HFFc6 (cell line): ENCODE data around the gene CALHM3. TPM values are rescaled to one million over a fixed set of nuclear protein-coding genes. Genes with fewer than 3 reads are reported as not detected.

Source experiments
- DNase-seq: peaks from one replicate; pipeline ENCODE4 v3.0.0-alpha.2; 2018
- H3K27ac Mint-ChIP-seq: 2 replicates; pipeline ENCODE4 v1.8.0; 2020; ENCODE audit warnings: mild to moderate bottlenecking, mixed read lengths
- H3K27me3 Mint-ChIP-seq: 2 replicates; pipeline ENCODE4 v1.8.0; 2021; ENCODE audit warnings: mild to moderate bottlenecking, moderate library complexity, mixed read lengths; ENCODE audit not compliant: insufficient read depth
- H3K36me3 Mint-ChIP-seq: 2 replicates; pipeline ENCODE4 v1.8.0; 2021; ENCODE audit warnings: low read depth, mixed read lengths
- H3K4me1 Mint-ChIP-seq: 2 replicates; pipeline ENCODE4 v1.8.0; 2020; ENCODE audit warnings: low read depth, mixed read lengths
- H3K4me3 Mint-ChIP-seq: 2 replicates; pipeline ENCODE4 v1.8.0; 2020; ENCODE audit warnings: mild to moderate bottlenecking, moderate library complexity, mixed read lengths
- H3K9me3 Mint-ChIP-seq: 2 replicates; pipeline ENCODE4 v1.8.0; 2020; ENCODE audit warnings: mild to moderate bottlenecking, mixed read lengths
- total RNA-seq, 6 experiments: library from RNA; stranded (reverse); fragmentation: NEBNext Ultra II Directional; extraction: Animal tissue kit (Norgen Biotek cat#: 25700); gene quantifications; 2 replicates in 1 of 6; 3 replicates in 5 of 6; pipeline ENCODE4 v1.2.3, GENCODE V29; 2021
- TF ChIP-seq, protein P1 (sequence below): fragments of 200-600 bp; sonication (generic); IDR thresholded peaks from 2 replicates; pipeline ENCODE4 v1.5.0; 2021; ENCODE audit warnings: antibody characterized with exemption, mild to moderate bottlenecking

Gene CALHM3
- total RNA-seq, 6 experiments from 2014 or later: 0.09 TPM; not detected in 5

DNA sequence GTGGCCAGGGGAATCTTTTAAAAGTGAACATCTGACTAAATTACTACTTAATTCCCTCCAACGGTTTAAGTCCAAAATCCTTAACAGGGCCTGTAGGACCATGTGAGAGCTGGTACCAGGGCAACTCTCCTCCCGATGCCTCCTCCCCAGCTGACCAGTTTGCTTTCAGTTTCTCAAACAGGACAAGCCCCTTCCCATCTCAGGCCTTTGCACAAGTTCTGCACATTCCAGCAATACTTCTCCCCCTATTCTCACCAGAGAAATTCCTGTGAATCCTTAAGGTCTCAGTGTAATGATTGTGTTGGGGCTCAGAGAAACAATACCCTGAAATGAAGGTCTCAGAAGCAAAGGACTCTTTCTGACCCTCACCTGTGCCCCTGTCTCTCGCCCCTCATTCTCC is 12.3 kb downstream of the CALHM3 start:
- Mint-ChIP-seq H3K4me3 (no peak overlapping the region), H3K27ac (no peak overlapping the region), H3K27me3 (peaks cover 19% of the 10 kb centered on the region), H3K4me1 (peaks cover 11% of the 10 kb centered on the region), H3K36me3 (no peaks in the 10 kb centered on the region), H3K9me3 (no peaks in the 10 kb centered on the region)
- no peak for DNase-seq
- TF ChIP-seq, protein P1, sequence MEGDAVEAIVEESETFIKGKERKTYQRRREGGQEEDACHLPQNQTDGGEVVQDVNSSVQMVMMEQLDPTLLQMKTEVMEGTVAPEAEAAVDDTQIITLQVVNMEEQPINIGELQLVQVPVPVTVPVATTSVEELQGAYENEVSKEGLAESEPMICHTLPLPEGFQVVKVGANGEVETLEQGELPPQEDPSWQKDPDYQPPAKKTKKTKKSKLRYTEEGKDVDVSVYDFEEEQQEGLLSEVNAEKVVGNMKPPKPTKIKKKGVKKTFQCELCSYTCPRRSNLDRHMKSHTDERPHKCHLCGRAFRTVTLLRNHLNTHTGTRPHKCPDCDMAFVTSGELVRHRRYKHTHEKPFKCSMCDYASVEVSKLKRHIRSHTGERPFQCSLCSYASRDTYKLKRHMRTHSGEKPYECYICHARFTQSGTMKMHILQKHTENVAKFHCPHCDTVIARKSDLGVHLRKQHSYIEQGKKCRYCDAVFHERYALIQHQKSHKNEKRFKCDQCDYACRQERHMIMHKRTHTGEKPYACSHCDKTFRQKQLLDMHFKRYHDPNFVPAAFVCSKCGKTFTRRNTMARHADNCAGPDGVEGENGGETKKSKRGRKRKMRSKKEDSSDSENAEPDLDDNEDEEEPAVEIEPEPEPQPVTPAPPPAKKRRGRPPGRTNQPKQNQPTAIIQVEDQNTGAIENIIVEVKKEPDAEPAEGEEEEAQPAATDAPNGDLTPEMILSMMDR: no peak

DNA sequence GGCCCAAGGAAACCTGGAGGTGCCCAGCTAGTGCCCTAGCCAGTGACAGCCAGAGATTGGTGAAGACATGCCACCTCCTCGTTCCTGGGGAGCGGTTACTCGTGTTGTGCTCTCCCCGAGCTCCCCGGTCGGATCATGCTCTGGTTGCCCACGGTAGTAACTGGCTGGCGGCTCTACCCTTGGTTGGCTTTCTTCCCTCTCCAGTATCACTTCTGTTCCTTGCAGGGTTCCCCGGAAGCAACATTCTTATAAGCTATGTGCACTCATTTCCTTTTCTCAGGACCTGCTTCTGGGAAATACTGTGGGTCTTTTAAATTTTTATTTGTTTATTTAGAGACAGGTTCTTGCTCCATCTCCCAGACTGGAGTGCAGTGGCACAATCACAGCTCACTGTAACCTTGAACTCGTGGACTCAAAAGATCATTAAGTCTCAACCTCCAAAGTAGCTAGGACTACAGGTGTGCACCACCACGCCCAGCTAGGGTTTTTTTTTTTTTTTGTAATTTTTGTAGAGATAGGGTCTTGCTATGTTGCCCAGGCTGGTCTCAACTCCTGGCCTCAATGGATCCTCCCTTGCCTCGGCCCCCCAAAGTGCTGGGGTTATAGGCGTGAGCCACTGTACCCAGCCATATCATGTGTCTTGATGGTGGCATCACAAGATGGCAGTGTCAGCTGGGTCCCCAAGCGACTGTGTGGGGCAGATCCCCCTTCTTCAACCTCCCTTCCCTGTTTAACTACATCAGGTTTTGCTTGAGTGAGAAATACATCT is 13.4 kb downstream of the CALHM3 start:
- Mint-ChIP-seq H3K27ac (no peak overlapping the region), H3K4me3 (no peak overlapping the region), H3K4me1 (peaks cover 9% of the 10 kb centered on the region), H3K36me3 (no peaks in the 10 kb centered on the region), H3K9me3 (no peaks in the 10 kb centered on the region), H3K27me3 (peaks cover 19% of the 10 kb centered on the region)
- TF ChIP-seq, protein P1: no peak
- no peak for DNase-seq

- no peak overlapping the region for H3K27ac Mint-ChIP-seq
- TF ChIP-seq, protein P1: no peak
- H3K4me3 Mint-ChIP-seq: no peak overlapping the region
- peaks cover 9% of the 10 kb centered on the region for H3K4me1 Mint-ChIP-seq
- no peaks in the 10 kb centered on the region for H3K9me3 Mint-ChIP-seq
- DNase-seq: no peak
- peaks cover 17% of the 10 kb centered on the region for H3K27me3 Mint-ChIP-seq
- H3K36me3 Mint-ChIP-seq: no peaks in the 10 kb centered on the region
Observed at GRCh38 chr10:103463499-103463898, 15.5 kb downstream of the CALHM3 start.

DNA sequence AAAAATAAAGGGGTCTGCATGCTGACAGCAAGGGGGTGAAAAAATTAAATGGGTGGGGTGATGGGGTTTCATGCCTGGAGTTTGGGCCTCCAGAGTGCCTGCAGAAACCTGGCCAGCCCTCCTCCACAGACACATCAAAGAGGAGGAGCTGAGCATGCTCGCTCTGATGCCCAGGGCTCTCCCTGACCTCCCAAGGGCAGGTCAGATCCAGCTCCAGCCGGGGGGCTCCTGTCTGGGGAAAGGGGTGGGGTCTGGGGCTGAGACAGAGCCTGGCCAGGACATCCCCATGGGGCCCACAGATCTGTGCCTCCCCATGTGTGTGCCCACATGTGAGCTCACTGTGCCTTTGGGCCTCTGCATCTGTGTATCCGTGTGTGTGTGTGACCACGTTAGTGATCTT is 19.4 kb downstream of the CALHM3 start:
- no peak overlapping the region for H3K27ac Mint-ChIP-seq
- H3K4me3 Mint-ChIP-seq: no peak overlapping the region
- TF ChIP-seq, protein P1: no peak
- no peaks in the 10 kb centered on the region for H3K9me3 Mint-ChIP-seq
- H3K4me1 Mint-ChIP-seq: no peaks in the 10 kb centered on the region
- H3K36me3 Mint-ChIP-seq: no peaks in the 10 kb centered on the region
- peaks cover 7% of the 10 kb centered on the region for H3K27me3 Mint-ChIP-seq
- no peak for DNase-seq

DNA sequence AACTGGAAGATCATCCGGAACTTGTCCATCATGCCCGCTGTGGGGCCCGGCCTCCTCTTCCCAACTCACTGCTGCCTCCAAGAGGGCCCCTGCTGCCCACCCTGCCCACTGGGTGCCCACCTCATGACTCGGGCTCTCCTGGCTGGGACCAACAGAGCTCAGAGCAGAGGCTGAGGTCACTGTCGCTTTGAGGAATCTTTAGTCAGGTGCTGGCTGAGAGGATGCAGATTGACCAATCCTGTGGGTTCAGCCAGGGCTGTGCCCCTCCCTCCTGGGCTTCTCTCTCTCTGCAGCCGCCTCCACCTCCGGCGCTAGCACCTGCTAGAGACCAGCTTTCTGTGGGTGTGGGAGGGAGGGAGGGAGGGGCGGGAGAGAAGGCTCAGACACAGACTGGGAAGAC is 20.3 kb downstream of the CALHM3 start, which contains the start of gene CALHM1:
CALHM1 (minus strand) TSS at position 181 of the 400 bp plus-strand sequence; CDS start at position 32, 149 bp downstream.
- TF ChIP-seq, protein P1: no peak
- H3K27me3 Mint-ChIP-seq: peaks cover 4% of the 10 kb centered on the region
- H3K27ac Mint-ChIP-seq: no peak within 1 kb of the TSS
- no peak within 1 kb of the TSS for H3K4me3 Mint-ChIP-seq
- no peaks in the 10 kb centered on the region for H3K9me3 Mint-ChIP-seq
- no peaks in the 10 kb centered on the region for H3K36me3 Mint-ChIP-seq
- H3K4me1 Mint-ChIP-seq: peaks cover 2% of the 10 kb centered on the region
- no peak for DNase-seq
